ENCODE results near the gene STX10. TPM values are rescaled to one million over a fixed set of nuclear protein-coding genes. Genes with fewer than 3 reads are reported as not detected.

Gene STX10
- total and polyA plus RNA-seq, 9 of the 15 experiments (the other 6 are each of a cell fraction or from before 2014, with no cell fraction given), result 0.51 to 66.3 (median 31.0) TPM

DNA sequence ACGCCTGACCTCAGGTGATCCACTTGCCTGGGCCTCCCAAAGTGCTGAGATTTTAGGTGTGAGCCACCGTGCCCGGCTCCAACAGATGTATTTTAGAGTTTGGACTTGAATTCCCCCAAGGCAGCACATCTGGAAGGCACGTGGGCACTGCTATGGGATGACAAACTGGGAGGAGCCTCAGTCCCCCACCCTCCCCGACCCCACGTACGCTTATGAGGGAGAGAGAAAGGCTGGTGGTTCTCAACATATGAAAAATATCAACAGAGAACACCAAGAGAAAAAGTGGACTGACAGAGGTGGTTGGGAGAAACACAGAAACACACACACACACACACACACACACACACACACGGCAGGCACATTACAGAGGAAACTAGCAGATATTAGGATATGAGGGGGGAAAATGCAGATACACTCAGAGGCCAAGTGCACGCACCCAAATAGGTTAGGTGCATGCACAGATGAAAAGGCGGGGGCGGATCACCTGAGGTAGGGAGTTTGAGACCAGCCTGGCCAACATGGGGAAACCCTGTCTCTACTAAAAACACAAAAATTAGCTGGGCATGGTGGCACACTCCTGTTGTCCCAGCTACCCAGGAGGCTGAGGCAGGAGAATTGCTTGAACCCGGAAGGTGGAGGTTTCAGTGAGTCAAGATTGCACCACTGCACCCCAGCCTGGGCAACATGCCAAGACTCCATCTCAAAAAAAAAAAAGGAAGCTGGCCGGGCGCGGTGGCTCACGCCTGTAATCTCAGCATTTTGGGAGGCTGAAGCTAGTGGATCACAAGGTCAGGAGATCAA is 3.2 kb downstream of the STX10 start (continued):
- TF ChIP-seq, protein P1, sequence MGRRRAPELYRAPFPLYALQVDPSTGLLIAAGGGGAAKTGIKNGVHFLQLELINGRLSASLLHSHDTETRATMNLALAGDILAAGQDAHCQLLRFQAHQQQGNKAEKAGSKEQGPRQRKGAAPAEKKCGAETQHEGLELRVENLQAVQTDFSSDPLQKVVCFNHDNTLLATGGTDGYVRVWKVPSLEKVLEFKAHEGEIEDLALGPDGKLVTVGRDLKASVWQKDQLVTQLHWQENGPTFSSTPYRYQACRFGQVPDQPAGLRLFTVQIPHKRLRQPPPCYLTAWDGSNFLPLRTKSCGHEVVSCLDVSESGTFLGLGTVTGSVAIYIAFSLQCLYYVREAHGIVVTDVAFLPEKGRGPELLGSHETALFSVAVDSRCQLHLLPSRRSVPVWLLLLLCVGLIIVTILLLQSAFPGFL (CRISPR knock-in tag; IDR thresholded peaks at IDR 0.05), result no peak
- TF ChIP-seq, protein P2, sequence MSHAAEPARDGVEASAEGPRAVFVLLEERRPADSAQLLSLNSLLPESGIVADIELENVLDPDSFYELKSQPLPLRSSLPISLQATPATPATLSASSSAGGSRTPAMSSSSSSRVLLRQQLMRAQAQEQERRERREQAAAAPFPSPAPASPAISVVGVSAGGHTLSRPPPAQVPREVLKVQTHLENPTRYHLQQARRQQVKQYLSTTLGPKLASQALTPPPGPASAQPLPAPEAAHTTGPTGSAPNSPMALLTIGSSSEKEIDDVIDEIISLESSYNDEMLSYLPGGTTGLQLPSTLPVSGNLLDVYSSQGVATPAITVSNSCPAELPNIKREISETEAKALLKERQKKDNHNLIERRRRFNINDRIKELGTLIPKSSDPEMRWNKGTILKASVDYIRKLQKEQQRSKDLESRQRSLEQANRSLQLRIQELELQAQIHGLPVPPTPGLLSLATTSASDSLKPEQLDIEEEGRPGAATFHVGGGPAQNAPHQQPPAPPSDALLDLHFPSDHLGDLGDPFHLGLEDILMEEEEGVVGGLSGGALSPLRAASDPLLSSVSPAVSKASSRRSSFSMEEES (CRISPR knock-in tag; IDR thresholded peaks at IDR 0.05), result no peak
- TF ChIP-seq, protein P3, sequence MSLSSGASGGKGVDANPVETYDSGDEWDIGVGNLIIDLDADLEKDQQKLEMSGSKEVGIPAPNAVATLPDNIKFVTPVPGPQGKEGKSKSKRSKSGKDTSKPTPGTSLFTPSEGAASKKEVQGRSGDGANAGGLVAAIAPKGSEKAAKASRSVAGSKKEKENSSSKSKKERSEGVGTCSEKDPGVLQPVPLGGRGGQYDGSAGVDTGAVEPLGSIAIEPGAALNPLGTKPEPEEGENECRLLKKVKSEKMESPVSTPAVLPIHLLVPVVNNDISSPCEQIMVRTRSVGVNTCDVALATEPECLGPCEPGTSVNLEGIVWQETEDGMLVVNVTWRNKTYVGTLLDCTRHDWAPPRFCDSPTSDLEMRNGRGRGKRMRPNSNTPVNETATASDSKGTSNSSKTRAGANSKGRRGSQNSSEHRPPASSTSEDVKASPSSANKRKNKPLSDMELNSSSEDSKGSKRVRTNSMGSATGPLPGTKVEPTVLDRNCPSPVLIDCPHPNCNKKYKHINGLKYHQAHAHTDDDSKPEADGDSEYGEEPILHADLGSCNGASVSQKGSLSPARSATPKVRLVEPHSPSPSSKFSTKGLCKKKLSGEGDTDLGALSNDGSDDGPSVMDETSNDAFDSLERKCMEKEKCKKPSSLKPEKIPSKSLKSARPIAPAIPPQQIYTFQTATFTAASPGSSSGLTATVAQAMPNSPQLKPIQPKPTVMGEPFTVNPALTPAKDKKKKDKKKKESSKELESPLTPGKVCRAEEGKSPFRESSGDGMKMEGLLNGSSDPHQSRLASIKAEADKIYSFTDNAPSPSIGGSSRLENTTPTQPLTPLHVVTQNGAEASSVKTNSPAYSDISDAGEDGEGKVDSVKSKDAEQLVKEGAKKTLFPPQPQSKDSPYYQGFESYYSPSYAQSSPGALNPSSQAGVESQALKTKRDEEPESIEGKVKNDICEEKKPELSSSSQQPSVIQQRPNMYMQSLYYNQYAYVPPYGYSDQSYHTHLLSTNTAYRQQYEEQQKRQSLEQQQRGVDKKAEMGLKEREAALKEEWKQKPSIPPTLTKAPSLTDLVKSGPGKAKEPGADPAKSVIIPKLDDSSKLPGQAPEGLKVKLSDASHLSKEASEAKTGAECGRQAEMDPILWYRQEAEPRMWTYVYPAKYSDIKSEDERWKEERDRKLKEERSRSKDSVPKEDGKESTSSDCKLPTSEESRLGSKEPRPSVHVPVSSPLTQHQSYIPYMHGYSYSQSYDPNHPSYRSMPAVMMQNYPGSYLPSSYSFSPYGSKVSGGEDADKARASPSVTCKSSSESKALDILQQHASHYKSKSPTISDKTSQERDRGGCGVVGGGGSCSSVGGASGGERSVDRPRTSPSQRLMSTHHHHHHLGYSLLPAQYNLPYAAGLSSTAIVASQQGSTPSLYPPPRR (CRISPR knock-in tag; IDR thresholded peaks at IDR 0.05; ENCODE audit: borderline replicate concordance), result no peak
- TF ChIP-seq EWSR1 (IDR thresholded peaks at IDR 0.05; ENCODE audit: borderline replicate concordance, low read depth, partially characterized antibody) (no peak), ZNF316 (IDR thresholded peaks at IDR 0.05) (no peak), ZNF668 (CRISPR knock-in tag; IDR thresholded peaks at IDR 0.05) (no peak), NCOA2 (IDR thresholded peaks at IDR 0.05; ENCODE audit: partially characterized antibody in 2 of 2) (no peak)
- TF ChIP-seq, protein P4, sequence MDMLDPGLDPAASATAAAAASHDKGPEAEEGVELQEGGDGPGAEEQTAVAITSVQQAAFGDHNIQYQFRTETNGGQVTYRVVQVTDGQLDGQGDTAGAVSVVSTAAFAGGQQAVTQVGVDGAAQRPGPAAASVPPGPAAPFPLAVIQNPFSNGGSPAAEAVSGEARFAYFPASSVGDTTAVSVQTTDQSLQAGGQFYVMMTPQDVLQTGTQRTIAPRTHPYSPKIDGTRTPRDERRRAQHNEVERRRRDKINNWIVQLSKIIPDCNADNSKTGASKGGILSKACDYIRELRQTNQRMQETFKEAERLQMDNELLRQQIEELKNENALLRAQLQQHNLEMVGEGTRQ (CRISPR knock-in tag; IDR thresholded peaks at IDR 0.05), result no peak

All from K562 (cell line).